Upper lobe of left lung (tissue), 6 donors: ENCODE data around the gene GRIN2A. TPM values are rescaled to one million over a fixed set of nuclear protein-coding genes. Genes with fewer than 3 reads are reported as not detected.

Source experiments
- ATAC-seq, 2 donors: fragments of 200-7000 bp; cut with Tn5 transposase; one replicate each; pipeline ENCODE4 v1.9.1; 2022; ENCODE audit warnings: mild to moderate bottlenecking in 2 of 2, moderate library complexity in 2 of 2; ENCODE audit not compliant: low FRiP score in 2 of 2
- DNase-seq, 2 donors: peaks; one replicate each; pipeline ENCODE4 v3.0.0-alpha.2; 2019 to 2020
- H3K27ac ChIP-seq, 4 donors: fragments of 200-600 bp; sonication (generic); one replicate each; pipeline ENCODE4 v1.5.1; 2016 to 2019
- H3K27me3 ChIP-seq, 4 donors: fragments of 200-600 bp; sonication (generic); one replicate each; pipeline ENCODE4 v1.5.1; 2017 to 2019
- H3K36me3 ChIP-seq, 4 donors: fragments of 200-600 bp; sonication (generic); one replicate each; pipeline ENCODE4 v1.5.1; 2016 to 2019
- H3K4me1 ChIP-seq, 4 donors: fragments of 200-600 bp; sonication (generic); one replicate each; pipeline ENCODE4 v1.5.1; 2018 to 2019
- H3K4me3 ChIP-seq, 4 donors: fragments of 200-600 bp; sonication (generic); one replicate each; pipeline ENCODE4 v1.5.1; 2017 to 2019; ENCODE audit warnings: mild to moderate bottlenecking in 2 of 4, moderate library complexity in 1 of 4
- H3K9me3 ChIP-seq, 4 donors: fragments of 200-600 bp; sonication (generic); one replicate each; pipeline ENCODE4 v1.5.1; 2018 to 2019
- CTCF ChIP-seq, 6 experiments: fragments of 450-650 bp in 4 of 6; fragments of 200-600 bp in 2 of 6; sonication (generic) in 2 of 6; IDR thresholded peaks; one replicate each; pipeline ENCODE4 v1.5.1; 2016 to 2019; ENCODE audit warnings: antibody characterized with exemption in 6 of 6
- EP300 ChIP-seq, 4 donors: sonication (generic); formaldehyde crosslinking; IDR thresholded peaks; one replicate each; pipeline ENCODE4 v1.5.1; 2017; ENCODE audit warnings: antibody characterized with exemption in 4 of 4, control low read depth in 2 of 4
- POLR2A ChIP-seq, 4 donors: fragments of 450-650 bp; IDR thresholded peaks; one replicate each; pipeline ENCODE4 v1.5.1; 2016 to 2017; ENCODE audit warnings: antibody characterized with exemption in 4 of 4, mild to moderate bottlenecking in 2 of 4
- POLR2AphosphoS5 ChIP-seq, 2 donors: sonication (generic); formaldehyde crosslinking; IDR thresholded peaks; one replicate each; pipeline ENCODE4 v1.5.1; 2017; ENCODE audit warnings: antibody characterized with exemption in 2 of 2
- WGBS, 2 donors: methylation state at CpG; one replicate each; pipeline ENCODE4 v1.1.5; 2017 to 2018; 5-methylcytosine and 5-hydroxymethylcytosine counted together
- total RNA-seq, 6 donors: library from RNA; depleted of rRNA in 4 of 6; stranded (reverse); fragments of >200 nt in 4 of 6; gene quantifications; one replicate each; pipeline versions ENCODE4 v1.1.0 to v1.2.1, GENCODE V29; 2016 to 2021
- donor health status: DM: no; HTN: no; CAD: no; lungs with moderate emphysema.
- donor health status: DM: no; HTN: yes; CAD: no; lungs with severe emphysema.

GRIN2A gene
- total RNA-seq, 6 donors from 2014 or later = 0.11 to 0.57 (median 0.30) TPM; not detected in 3

DNA sequence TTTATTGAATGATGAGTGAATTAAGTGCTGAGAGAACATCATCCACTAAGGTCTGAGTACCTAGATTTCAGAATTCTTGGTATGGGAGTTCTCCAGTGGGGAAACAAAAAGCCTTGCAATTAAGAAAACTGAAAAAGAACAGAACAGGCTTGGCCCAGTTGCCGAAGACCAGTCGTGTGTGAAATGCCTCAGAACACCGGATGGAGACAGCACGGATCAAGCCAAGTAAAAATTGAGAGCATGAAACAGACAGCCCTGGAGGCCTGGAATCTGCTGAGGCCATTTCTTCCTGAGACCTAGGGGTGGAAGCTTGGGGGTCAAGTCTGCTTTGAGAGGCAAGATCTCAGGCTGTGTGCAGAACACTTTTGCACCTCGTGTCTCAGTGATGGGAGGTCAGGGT lies 43.3 kb downstream of the GRIN2A start:
- TF ChIP-seq POLR2A (IDR thresholded peaks at IDR 0.05) (no peak), CTCF (IDR thresholded peaks at IDR 0.05) (no peak), POLR2AphosphoS5 (IDR thresholded peaks at IDR 0.05) (no peak), EP300 (IDR thresholded peaks at IDR 0.05) (no peak)
- ATAC-seq = no peak
- no peak for DNase-seq
- no peaks in the 10 kb centered on the region for H3K36me3 ChIP-seq
- H3K27ac ChIP-seq = no peak overlapping the region
- no peaks in the 10 kb centered on the region for H3K4me1 ChIP-seq
- H3K9me3 ChIP-seq = no peaks in the 10 kb centered on the region
- WGBS, 2 donors = 77 to 78% methylated on average over 5 of the region's 5 CpGs
- H3K27me3 ChIP-seq = no peaks in the 10 kb centered on the region
- no peak overlapping the region for H3K4me3 ChIP-seq

- Histone ChIP-seq H3K4me3 (no peak overlapping the region), H3K4me1 (no peaks in the 10 kb centered on the region), H3K27me3 (no peaks in the 10 kb centered on the region), H3K36me3 (no peaks in the 10 kb centered on the region), H3K9me3 (no peaks in the 10 kb centered on the region), H3K27ac (no peak overlapping the region)
- TF ChIP-seq POLR2AphosphoS5 (IDR thresholded peaks at IDR 0.05) = no peak
- TF ChIP-seq CTCF (IDR thresholded peaks at IDR 0.05) = no peak
- no peak for TF ChIP-seq POLR2A (IDR thresholded peaks at IDR 0.05)
- TF ChIP-seq EP300 (IDR thresholded peaks at IDR 0.05) = no peak
- ATAC-seq (no peak), DNase-seq (no peak)
- WGBS, 2 donors = 85 to 94% methylated on average over 5 of the region's 5 CpGs
Measured at GRCh38 chr16:10137341-10137740, 44.9 kb downstream of the GRIN2A start.

DNA sequence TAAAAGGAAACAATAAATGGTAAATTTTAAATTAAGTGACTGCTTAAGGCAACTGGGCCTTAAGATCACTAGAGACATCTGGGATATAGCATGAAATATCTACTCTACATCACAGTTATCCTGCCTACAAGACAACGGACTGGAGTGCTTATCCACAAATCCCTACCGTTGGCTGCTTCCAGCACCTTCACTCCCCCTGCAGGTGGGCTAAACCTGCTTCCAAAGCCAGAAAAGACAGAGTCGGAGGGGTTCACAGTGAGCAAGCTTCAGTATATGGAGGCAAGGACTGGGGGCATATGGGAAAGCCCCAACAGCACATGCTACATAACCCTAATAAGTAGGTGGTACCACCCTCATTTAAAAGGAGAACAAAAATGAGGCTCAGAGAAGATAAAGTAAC lies 45.3 kb downstream of the GRIN2A start:
- WGBS, 2 donors = 33 to 41% methylated on average over 3 of the region's 3 CpGs
- Histone ChIP-seq H3K9me3 (no peaks in the 10 kb centered on the region), H3K27me3 (no peaks in the 10 kb centered on the region), H3K36me3 (no peaks in the 10 kb centered on the region), H3K4me1 (no peaks in the 10 kb centered on the region), H3K4me3 (no peak overlapping the region), H3K27ac (no peak overlapping the region)
- no peak for ATAC-seq
- DNase-seq = no peak
- TF ChIP-seq POLR2A (IDR thresholded peaks at IDR 0.05) (no peak), CTCF (IDR thresholded peaks at IDR 0.05) (no peak), POLR2AphosphoS5 (IDR thresholded peaks at IDR 0.05) (no peak), EP300 (IDR thresholded peaks at IDR 0.05) (no peak)

GRCh38 chr16:10130538-10130937 lies 51.7 kb downstream of the GRIN2A start:
- Histone ChIP-seq H3K4me1 (no peaks in the 10 kb centered on the region), H3K27ac (no peak overlapping the region), H3K9me3 (no peaks in the 10 kb centered on the region), H3K4me3 (no peak overlapping the region), H3K36me3 (no peaks in the 10 kb centered on the region), H3K27me3 (no peaks in the 10 kb centered on the region)
- ATAC-seq (no peak), DNase-seq (no peak)
- WGBS, 2 donors = 72 to 74% methylated on average over 3 of the region's 3 CpGs
- TF ChIP-seq CTCF (IDR thresholded peaks at IDR 0.05) (no peak), POLR2A (IDR thresholded peaks at IDR 0.05) (no peak), POLR2AphosphoS5 (IDR thresholded peaks at IDR 0.05) (no peak), EP300 (IDR thresholded peaks at IDR 0.05) (no peak)

- TF ChIP-seq CTCF (IDR thresholded peaks at IDR 0.05) = no peak
- Histone ChIP-seq H3K27ac (no peak overlapping the region), H3K9me3 (no peaks in the 10 kb centered on the region), H3K36me3 (no peaks in the 10 kb centered on the region), H3K4me1 (no peaks in the 10 kb centered on the region), H3K4me3 (no peak overlapping the region), H3K27me3 (no peaks in the 10 kb centered on the region)
- DNase-seq (no peak), ATAC-seq (no peak)
- WGBS, 2 donors = 77 to 78% methylated on average over 9 of the region's 9 CpGs
Measured at GRCh38 chr16:10128397-10129258, 53.6 kb downstream of the GRIN2A start.
